COR-L47 (cell line): Measurements from ENCODE around the gene PHKB.

Source experiments
- DNase-seq: peaks from one replicate; lab custom pipeline; 2025; lab: John Stamatoyannopoulos, UW

PHKB gene

GRCh38 chr16:47693226-47693625, 232.1 kb downstream of the PHKB start:
- no peak for DNase-seq

- no peak for DNase-seq
Observed at GRCh38 chr16:47694543-47694942, 233.4 kb downstream of the PHKB start.

GRCh38 chr16:47695756-47696155, 234.6 kb downstream of the PHKB start:
- no peak for DNase-seq

- no peak for DNase-seq
Observed at GRCh38 chr16:47697826-47698225, 236.7 kb downstream of the PHKB start.

GRCh38 chr16:47699106-47699505, 238.0 kb downstream of the PHKB start:
- DNase-seq, result no peak

- no peak for DNase-seq
Observed at GRCh38 chr16:47700857-47701587, 239.9 kb downstream of the PHKB start.

- no peak for DNase-seq
Observed at GRCh38 chr16:47705266-47705665, 244.1 kb downstream of the PHKB start.

- DNase-seq, result no peak
Observed at GRCh38 chr16:47711809-47712208, 250.7 kb downstream of the PHKB start.

- DNase-seq, result no peak
Observed at GRCh38 chr16:47712276-47713224, 251.4 kb downstream of the PHKB start.

GRCh38 chr16:47713225-47713595, 252.1 kb downstream of the PHKB start:
- no peak for DNase-seq

GRCh38 chr16:47715442-47716083, 254.4 kb downstream of the PHKB start:
- DNase-seq, result no peak

GRCh38 chr16:47716571-47716970, 255.4 kb downstream of the PHKB start:
- DNase-seq, result no peak

- DNase-seq, result no peak
Observed at GRCh38 chr16:47719713-47720112, 258.6 kb downstream of the PHKB start.

GRCh38 chr16:47721006-47721637, 260.0 kb downstream of the PHKB start:
- DNase-seq, result no peak

GRCh38 chr16:47722046-47722445, 260.9 kb downstream of the PHKB start:
- DNase-seq, result no peak

GRCh38 chr16:47724115-47724785, 263.1 kb downstream of the PHKB start:
- DNase-seq, result no peak

- DNase-seq, result no peak
Observed at GRCh38 chr16:47725188-47725695, 264.1 kb downstream of the PHKB start.

GRCh38 chr16:47726031-47726675, 265.0 kb downstream of the PHKB start:
- no peak for DNase-seq

- DNase-seq, result no peak
Observed at GRCh38 chr16:47727131-47727530, 266.0 kb downstream of the PHKB start.

- DNase-seq, result no peak
Observed at GRCh38 chr16:47728205-47728604, 267.1 kb downstream of the PHKB start.

- no peak for DNase-seq
Observed at GRCh38 chr16:47729701-47730100, 268.6 kb downstream of the PHKB start.
